GM23248 (cell line): Measurements from ENCODE around the gene PLXDC2. TPM values are rescaled to one million over a fixed set of nuclear protein-coding genes. Genes with fewer than 3 reads are reported as not detected.

Source experiments
- DNase-seq: peaks from one replicate; pipeline ENCODE4 v3.0.0-alpha.2; 2015
- H2AFZ ChIP-seq: fragments of 200-600 bp; sonication (generic); 2 replicates; pipeline ENCODE4 v1.6.1; 2016; ENCODE audit warnings: antibody characterized with exemption
- H3F3A ChIP-seq: fragments of 200-600 bp; sonication (generic); 2 replicates; pipeline ENCODE4 v1.6.1; 2016; ENCODE audit warnings: mild to moderate bottlenecking, antibody characterized with exemption, mixed run types; ENCODE audit not compliant: insufficient read depth
- H3K27ac ChIP-seq: fragments of 200-600 bp; sonication (generic); 2 replicates; pipeline ENCODE4 v1.5.1; 2016; ENCODE audit warnings: mild to moderate bottlenecking
- H3K27me3 ChIP-seq: fragments of 200-600 bp; sonication (generic); replicated peaks from 2 replicates; pipeline ENCODE4 v1.6.1; 2016; ENCODE audit warnings: mild to moderate bottlenecking; ENCODE audit not compliant: insufficient read depth
- H3K36me3 ChIP-seq: fragments of 200-600 bp; sonication (generic); 2 replicates; pipeline ENCODE4 v1.6.1; 2016; ENCODE audit warnings: low read depth, mild to moderate bottlenecking
- H3K4me1 ChIP-seq: fragments of 200-600 bp; sonication (generic); 2 replicates; pipeline ENCODE4 v1.6.1; 2016; ENCODE audit warnings: mild to moderate bottlenecking; ENCODE audit not compliant: insufficient read depth
- H3K4me2 ChIP-seq: fragments of 200-600 bp; sonication (generic); one replicate; pipeline ENCODE4 v1.6.1; 2016; ENCODE audit warnings: mild to moderate bottlenecking; ENCODE audit not compliant: unreplicated experiment
- H3K4me3 ChIP-seq: fragments of 200-600 bp; sonication (generic); 2 replicates; pipeline ENCODE4 v1.5.1; 2016; ENCODE audit warnings: mild to moderate bottlenecking
- H3K79me2 ChIP-seq: fragments of 200-600 bp; sonication (generic); 2 replicates; pipeline ENCODE4 v1.6.1; 2016; ENCODE audit warnings: mild to moderate bottlenecking; ENCODE audit not compliant: insufficient read depth
- H3K9ac ChIP-seq: fragments of 200-600 bp; sonication (generic); 2 replicates; pipeline ENCODE4 v1.6.1; 2016; ENCODE audit warnings: mild to moderate bottlenecking
- H3K9me2 ChIP-seq: fragments of 200-600 bp; sonication (generic); 2 replicates; pipeline ENCODE4 v1.6.1; 2016; ENCODE audit warnings: mixed run types, mild to moderate bottlenecking, moderate library complexity; ENCODE audit not compliant: insufficient read depth
- H3K9me3 ChIP-seq: fragments of 200-600 bp; sonication (generic); one replicate; pipeline ENCODE4 v1.6.1; 2017; ENCODE audit warnings: low read depth
- H4K20me1 ChIP-seq: fragments of 200-600 bp; sonication (generic); 2 replicates; pipeline ENCODE4 v1.6.0; 2016; ENCODE audit not compliant: insufficient read depth
- EZH2 ChIP-seq: fragments of 200-600 bp; sonication (generic); IDR thresholded peaks from 2 replicates; pipeline ENCODE4 v1.6.1; 2018; ENCODE audit warnings: antibody characterized with exemption, mild to moderate bottlenecking; ENCODE audit not compliant: insufficient read depth, poor library complexity, severe bottlenecking
- EZH2phosphoT487 ChIP-seq: fragments of 200-600 bp; sonication (generic); IDR thresholded peaks from 2 replicates; pipeline ENCODE4 v1.6.1; 2018; ENCODE audit warnings: antibody characterized with exemption, moderate library complexity, mild to moderate bottlenecking, low read depth; ENCODE audit not compliant: insufficient read depth
- WGBS, 2 experiments: methylation state at CpG; one replicate each; pipeline ENCODE4 v1.1.6; 2015 to 2017; ENCODE audit warnings: low lambda C conversion rate in 2 of 2, low coverage in 1 of 2; ENCODE audit errors: missing lambda C conversion rate in 2 of 2; 5-methylcytosine and 5-hydroxymethylcytosine counted together
- in situ Hi-C: fragments of 300-500 bp; cut with MboI; formaldehyde crosslinking; loops from 2 replicates; pipeline ENCODE4 v1.15.0; 2020
- polyA plus RNA-seq: library from polyadenylated mRNA; unstranded; fragments of >200 nt; fragmentation: Nextera tagmentation; extraction: Ambion mirVana; gene quantifications from 2 replicates; pipeline ENCODE4 v1.2.1, GENCODE V29; 2016
- total RNA-seq: library from RNA; depleted of rRNA; stranded (reverse); fragments of >200 nt; shearing (Covaris generic); gene quantifications from 2 replicates; pipeline ENCODE4 v1.2.3, GENCODE V29; 2014

The PLXDC2 gene
- total and polyA plus RNA-seq, 2 experiments from 2014 or later: 0.81 to 2.3 TPM

DNA sequence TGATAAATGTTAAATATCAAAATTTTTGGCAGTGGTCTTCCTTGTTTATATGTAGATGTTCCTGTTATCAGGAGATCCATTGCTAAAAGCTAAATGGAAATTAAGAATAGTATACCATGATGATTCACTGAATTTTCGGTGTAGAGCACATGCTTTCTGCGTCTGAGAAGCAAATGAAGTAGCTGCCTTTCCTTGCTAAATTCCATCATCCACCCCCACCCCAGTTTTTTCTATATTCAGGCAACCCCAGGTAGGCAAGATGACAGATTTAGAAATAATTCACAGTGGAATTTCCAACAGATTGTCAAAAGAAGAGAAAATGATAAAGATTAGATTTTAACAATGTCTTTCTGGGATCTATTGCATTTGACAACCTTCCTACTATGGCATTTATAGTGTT is 231.9 kb downstream of the PLXDC2 start:
- H2AFZ ChIP-seq: no peak overlapping the region
- no peaks in the 10 kb centered on the region for H3K27me3 ChIP-seq
- no peak overlapping the region for H3K9ac ChIP-seq
- H3K4me1 ChIP-seq: no peaks in the 10 kb centered on the region
- no peaks in the 10 kb centered on the region for H3K79me2 ChIP-seq
- H3K36me3 ChIP-seq: no peaks in the 10 kb centered on the region
- H3K4me3 ChIP-seq: no peak overlapping the region
- in situ Hi-C loops: no loop called here
- WGBS, 2 experiments: 37 to 46% methylated on average over 2 of the region's 2 CpGs
- H3F3A ChIP-seq: no peaks in the 10 kb centered on the region
- DNase-seq: no peak
- H3K27ac ChIP-seq: no peak overlapping the region
- TF ChIP-seq EZH2phosphoT487: no peak
- TF ChIP-seq EZH2: no peak
- no peaks in the 10 kb centered on the region for H3K9me2 ChIP-seq
- no peak overlapping the region for H3K4me2 ChIP-seq
- H4K20me1 ChIP-seq: no peaks in the 10 kb centered on the region
- no peaks in the 10 kb centered on the region for H3K9me3 ChIP-seq

DNA sequence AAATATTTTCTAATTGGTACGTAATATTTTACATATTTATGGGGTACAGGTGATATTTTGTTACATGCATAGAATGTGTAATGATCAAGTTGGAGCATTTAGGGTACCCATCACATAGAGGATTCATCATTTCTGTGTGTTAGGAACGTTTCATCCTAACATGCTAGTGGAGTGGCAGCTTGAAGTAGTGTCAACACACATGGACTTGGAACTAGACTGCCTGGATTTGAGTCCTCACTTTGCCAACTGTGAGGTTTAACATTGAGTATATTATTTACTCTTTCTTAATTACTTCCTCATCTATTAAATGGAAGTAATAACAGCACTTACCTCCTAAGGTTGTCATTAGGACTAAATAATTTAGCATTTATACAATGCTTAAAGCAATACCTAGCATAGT is 241.9 kb downstream of the PLXDC2 start:
- no peak overlapping the region for H3K9ac ChIP-seq
- no peaks in the 10 kb centered on the region for H3F3A ChIP-seq
- 16 to 22% methylated on average over 2 of the region's 2 CpGs for WGBS, 2 experiments
- no peaks in the 10 kb centered on the region for H3K79me2 ChIP-seq
- no peaks in the 10 kb centered on the region for H3K27me3 ChIP-seq
- H3K4me1 ChIP-seq: no peaks in the 10 kb centered on the region
- no peak overlapping the region for H3K4me3 ChIP-seq
- H3K27ac ChIP-seq: no peak overlapping the region
- no peaks in the 10 kb centered on the region for H3K36me3 ChIP-seq
- in situ Hi-C loops: no loop called here
- DNase-seq: no peak
- H3K9me3 ChIP-seq: no peaks in the 10 kb centered on the region
- H3K4me2 ChIP-seq: no peak overlapping the region
- H4K20me1 ChIP-seq: no peaks in the 10 kb centered on the region
- no peaks in the 10 kb centered on the region for H3K9me2 ChIP-seq
- TF ChIP-seq EZH2 (no peak), EZH2phosphoT487 (no peak)
- H2AFZ ChIP-seq: no peak overlapping the region

DNA sequence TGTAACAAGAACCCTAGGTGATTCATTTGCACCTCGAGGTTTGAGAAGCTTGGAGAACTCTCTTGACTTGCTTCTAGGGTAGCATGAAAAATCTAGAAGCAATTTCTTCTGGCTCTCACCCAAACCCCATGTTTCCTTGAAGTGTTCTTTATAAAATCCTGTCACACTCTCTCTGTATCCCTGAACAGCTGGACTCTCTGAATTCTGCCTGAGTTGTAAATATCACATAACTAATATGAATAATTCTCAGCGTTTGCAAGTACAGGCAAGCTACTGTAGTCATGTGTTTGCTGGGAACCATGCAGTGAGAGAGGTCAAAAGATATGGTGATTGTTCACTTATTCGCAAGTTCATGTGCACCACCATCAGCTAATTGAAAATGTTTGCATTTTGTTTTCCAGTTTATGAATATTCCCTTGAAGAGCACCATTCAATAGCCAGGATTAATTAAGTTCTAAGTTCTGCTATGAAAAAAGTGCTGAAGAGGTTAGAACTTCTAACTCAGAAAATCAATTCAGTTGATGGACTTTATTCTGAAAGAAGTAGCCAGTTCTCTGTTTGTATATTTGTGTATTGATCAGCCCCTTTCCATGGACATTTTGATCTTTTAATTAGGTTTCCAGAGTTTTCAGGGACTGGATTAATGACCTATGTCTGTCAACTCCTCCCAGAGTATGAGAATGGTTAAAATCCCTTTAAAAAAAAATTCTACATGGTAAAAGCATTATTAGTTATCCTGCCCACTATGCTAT is 243.0 kb downstream of the PLXDC2 start:
- 7 to 12% methylated on average over 3 of the region's 3 CpGs for whole genome bisulfite sequencing, 2 experiments
- Histone ChIP-seq H3K36me3 (no peaks in the 10 kb centered on the region), H3K27me3 (no peaks in the 10 kb centered on the region), H3K27ac (no peak overlapping the region), H3K9me2 (no peaks in the 10 kb centered on the region), H4K20me1 (no peaks in the 10 kb centered on the region), H3K4me2 (no peak overlapping the region), H3K4me3 (no peak overlapping the region), H2AFZ (no peak overlapping the region), H3K9me3 (no peaks in the 10 kb centered on the region), H3K9ac (no peak overlapping the region), H3K4me1 (no peaks in the 10 kb centered on the region), H3F3A (no peaks in the 10 kb centered on the region), H3K79me2 (no peaks in the 10 kb centered on the region)
- DNase-seq: no peak
- in situ Hi-C loops: no loop called here
- TF ChIP-seq EZH2 (no peak), EZH2phosphoT487 (no peak)

DNA sequence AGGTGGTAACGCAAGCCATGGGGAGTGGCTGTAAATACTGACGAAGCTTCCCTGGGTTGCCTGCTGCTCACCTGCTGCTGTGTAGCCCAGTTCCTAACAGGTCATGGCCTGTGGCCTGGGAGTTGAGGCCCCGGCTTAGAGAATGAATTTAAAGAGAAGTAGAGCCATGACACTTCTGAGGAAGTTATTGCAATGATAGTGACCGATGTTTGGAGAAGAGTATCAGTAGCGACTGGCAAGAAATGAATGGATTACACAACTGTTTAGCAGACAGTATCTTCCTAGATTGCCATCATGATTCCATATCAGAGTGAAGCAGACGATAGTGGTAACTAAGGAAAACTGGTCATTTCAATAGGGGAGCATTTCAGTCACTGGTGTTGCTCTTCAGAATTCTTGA is 249.6 kb downstream of the PLXDC2 start:
- Histone ChIP-seq H3K9me3 (no peaks in the 10 kb centered on the region), H3K4me2 (no peak overlapping the region), H4K20me1 (no peaks in the 10 kb centered on the region), H2AFZ (no peak overlapping the region), H3K79me2 (no peaks in the 10 kb centered on the region), H3K4me3 (no peak overlapping the region), H3K27ac (no peak overlapping the region), H3K27me3 (no peaks in the 10 kb centered on the region), H3K9ac (no peak overlapping the region), H3K4me1 (no peaks in the 10 kb centered on the region), H3K9me2 (no peaks in the 10 kb centered on the region), H3K36me3 (no peaks in the 10 kb centered on the region), H3F3A (no peaks in the 10 kb centered on the region)
- TF ChIP-seq EZH2phosphoT487 (no peak), EZH2 (no peak)
- WGBS, 2 experiments: 55 to 67% methylated on average over 6 of the region's 6 CpGs
- no peak for DNase-seq
- in situ Hi-C loops: no loop called here
